Activated naive CD4-positive, alpha-beta T cell treated with anti-CD3 and anti-CD28 coated beads, Interleukin-2, amount 50 U/mL, for 16 hours (primary cell): ENCODE measurements around the gene GNG12.

Experiments used
- DNase-seq: peaks from one replicate; pipeline ENCODE4 v3.0.0-alpha.2; 2020

GNG12 gene

DNA sequence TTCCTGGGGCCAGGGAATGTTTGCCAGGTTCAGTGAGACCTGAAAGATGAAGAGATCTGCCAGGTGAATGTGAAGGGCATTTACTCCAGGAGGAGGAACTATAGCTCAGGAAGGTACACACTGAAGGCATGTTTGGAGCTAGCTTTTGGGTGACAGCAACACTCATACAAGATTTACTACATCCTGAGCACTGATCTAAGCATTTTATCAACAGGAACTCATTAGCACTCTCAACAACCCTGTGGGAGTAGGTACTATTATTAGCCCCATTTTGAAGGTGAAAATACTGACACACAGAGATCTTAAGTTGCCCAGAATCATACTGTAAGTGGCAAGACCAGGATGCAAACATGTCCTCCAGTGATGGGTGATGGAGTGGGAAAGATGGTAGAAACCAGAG is 141.6 kb downstream of the GNG12 start:
- no peak for DNase-seq

DNA sequence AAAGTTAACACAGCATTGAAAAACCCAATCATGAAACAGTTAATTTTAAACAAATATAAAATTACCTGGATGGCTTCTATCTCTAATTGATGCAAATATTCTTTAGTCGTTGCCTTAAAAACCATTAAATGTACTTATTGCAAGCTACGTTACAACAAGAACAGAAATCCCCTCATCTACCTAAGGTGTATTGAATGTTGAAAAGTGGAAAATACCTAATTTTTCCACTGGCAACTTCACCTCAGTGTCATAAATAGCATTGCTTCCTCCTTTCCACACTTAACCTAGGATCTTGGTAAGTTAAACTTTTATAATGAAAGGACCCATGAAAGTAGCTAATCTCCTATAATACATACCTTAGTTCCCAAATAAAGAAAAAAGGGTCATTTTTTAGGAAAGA is 142.9 kb downstream of the GNG12 start:
- no peak for DNase-seq

DNA sequence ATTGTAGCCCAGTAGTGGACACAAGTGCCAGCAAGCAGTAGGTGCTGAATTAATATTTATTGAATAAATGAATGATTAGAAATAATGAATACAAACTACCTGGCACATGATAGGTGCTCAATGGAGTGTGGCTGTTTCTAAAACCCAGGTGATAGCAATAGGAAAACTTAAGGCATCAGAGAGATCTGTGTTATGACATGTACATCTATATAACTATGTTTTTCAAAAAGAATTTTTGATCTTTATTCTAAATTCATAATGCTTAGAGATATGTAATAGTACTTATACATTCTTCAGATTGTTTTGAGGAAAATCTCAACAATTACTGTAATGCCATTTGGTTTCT is 143.3 kb downstream of the GNG12 start:
- DNase-seq, result no peak

DNA sequence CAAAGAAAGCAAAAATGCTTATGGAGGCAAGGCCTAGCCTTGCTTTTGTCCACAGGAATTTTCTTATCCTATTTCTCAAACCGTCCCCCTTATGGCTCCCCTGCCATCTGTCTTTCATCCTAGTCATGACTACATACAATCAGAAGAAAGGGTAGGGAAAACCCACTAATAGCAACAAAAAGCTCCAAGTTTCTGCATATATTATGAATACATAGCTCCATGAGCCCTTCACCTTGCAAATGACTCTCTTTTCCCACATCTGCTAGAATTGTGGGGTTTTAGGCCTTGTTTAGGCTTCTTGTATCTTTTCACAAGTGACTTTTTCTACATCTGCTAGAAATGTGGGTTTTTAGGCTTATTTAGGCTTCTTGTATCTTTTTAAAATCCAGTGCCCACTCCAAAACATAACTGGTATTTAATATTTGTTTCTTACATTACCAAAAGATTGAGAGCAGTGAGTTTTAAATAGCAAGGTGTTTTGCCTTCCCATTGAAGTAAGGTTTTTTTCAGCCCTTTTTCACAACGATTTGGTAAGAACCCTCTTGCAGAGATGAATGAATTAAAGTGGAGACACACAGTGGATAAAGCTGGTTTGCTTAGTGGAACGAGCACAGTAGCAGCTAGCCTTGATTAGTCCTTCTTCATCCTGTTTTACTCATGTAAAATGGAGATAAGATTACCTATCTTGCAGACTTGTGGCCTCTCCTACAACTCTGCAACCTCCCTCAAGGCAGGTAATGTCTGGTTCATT is 143.8 kb downstream of the GNG12 start:
- DNase-seq, result no peak

DNA sequence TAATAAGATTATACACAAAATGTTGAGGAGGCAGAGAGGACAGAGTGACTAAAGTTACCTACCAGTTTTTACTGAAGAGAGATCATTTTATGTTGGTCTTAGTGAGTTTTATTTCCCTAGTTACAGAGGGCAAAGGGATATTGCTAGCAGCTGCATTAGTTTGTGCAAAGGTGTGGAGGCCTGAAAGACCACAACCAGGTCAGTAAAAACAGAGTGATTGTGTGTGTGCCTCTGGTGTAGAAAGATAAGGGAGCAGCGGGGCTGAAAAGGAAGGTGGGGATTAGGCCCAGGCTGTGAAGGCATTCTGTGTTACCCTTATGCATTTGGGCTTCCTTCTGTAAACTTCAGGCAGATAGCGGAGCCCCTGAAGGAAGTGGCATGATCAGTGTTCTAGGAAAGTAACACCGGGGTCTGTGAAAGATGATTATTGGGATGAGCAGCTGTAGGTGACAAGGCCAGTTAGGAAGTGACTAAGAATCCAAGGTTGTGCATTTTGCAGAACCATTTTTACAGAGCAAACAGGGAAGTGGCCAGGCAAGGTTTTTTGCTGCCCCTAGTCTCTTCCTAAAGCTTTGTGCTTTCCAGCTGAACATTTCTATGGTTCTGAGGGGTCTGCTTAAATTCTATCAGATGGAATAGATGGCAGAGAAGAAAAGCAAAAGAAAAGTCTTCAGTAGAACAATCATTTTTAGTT is 144.6 kb downstream of the GNG12 start:
- no peak for DNase-seq

DNA sequence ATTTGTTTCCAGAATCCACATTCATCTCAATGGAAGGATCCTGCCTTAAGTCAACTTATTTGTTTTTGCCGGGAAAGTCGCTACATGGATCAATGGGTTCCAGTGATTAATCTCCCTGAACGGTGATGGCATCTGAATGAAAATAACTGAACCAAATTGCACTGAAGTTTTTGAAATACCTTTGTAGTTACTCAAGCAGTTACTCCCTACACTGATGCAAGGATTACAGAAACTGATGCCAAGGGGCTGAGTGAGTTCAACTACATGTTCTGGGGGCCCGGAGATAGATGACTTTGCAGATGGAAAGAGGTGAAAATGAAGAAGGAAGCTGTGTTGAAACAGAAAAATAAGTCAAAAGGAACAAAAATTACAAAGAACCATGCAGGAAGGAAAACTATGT is 145.6 kb downstream of the GNG12 start:
- no peak for DNase-seq

DNA sequence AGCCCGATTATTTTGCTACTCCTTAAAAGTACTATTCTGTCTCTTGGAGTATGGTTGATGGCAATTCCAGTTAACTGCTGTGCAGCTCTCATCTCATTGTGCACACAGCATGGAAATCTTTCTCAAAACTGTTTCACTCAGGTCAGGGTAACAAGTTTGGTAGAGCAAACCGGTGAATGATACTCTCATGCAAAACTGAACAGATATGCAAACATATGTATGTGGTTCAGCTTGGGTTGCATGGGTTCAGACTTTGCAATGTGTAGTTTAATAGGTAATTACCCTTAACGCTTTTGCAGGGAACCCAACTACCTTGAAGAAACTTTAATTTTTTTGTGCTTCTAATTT is 146.1 kb downstream of the GNG12 start:
- DNase-seq, result no peak

DNA sequence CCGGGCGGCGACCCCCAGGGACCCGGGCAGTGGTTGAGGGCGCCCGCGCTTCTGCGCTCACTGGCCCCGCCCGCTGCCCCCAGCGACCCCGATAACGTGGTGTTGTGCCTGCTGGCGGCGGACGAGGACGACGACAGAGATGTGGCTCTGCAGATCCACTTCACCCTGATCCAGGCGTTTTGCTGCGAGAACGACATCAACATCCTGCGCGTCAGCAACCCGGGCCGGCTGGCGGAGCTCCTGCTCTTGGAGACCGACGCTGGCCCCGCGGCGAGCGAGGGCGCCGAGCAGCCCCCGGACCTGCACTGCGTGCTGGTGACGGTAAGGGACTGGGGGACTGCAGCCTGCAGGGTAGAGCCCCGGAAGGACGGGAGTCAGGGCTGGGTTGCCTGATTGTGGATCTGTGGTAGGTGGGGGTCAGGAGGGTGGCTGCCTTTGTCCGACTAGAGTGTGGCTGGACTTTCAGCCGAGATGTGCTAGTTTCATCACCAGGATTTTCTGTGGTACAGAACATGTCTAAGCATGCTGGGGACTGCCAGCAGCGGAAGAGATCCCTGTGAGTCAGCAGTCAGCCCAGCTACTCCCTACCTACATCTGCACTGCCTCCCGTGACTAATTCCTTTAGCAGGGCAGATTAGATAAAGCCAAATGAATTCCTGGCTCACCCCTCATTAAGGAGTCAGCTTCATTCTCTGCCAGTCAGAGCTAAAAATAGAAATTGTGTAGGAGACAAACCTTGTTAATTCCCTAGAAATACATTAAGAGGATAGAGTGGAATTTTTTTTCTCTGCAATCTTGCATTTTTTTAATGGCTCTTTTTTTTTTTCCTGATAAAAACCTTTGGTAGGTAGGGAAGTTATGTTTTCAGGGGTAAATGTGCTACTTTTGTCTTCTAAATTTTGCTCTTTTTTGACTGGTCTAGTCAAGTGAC is 146.7 kb downstream of the GNG12 start:
- DNase-seq, result peak; percentile 55

DNA sequence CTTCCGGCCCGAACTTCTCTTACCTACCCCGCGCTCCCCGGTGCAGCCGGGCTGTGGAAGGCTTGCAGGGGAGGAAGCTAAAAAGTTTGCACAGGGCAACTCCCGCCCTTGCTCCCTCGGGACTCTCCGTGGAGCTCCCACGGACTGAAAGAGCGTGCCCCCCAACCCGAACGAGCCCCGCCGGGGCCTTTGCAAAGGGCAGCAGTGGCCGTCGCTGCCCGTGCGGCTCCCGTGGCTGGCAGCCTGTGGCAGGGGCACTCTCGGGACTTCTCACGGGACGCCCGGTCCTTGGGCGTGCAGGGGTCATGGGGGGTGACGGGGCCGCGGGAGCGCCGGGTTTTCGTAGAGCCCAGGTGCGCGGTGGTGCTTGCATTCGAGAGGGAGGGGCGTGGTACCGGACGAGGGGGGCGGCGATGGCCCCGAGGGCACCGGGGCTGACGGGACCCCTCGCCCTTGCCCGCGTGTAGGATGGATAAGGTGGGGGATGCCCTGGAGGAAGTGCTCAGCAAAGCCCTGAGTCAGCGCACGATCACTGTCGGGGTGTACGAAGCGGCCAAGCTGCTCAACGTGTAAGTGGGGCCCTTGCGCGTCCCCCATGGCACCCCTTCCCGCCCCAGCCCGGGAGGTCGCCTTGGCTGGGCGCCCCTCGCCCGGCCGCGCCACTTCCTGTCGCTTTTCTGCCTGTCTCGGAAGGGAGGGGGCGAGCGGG is 147.6 kb downstream of the GNG12 start:
- peak; percentile 65 for DNase-seq

DNA sequence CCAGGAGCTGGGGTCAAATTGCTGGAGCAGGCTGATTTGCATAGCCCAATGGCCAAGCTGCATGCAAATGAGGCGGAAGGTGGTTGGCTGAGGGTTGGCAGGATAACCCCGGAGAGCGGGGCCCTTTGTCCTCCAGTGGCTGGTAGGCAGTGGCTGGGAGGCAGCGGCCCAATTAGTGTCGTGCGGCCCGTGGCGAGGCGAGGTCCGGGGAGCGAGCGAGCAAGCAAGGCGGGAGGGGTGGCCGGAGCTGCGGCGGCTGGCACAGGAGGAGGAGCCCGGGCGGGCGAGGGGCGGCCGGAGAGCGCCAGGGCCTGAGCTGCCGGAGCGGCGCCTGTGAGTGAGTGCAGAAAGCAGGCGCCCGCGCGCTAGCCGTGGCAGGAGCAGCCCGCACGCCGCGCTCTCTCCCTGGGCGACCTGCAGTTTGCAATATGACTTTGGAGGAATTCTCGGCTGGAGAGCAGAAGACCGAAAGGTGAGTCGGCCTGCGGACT is 148.2 kb downstream of the GNG12 start, which contains the start of gene GADD45A:
Gene GADD45A, plus strand, starts transcription at position 135 of the 491 bp plus-strand sequence. Its CDS starts 294 bp downstream, at position 429.
- DNase-seq, result peak; percentile 91

DNA sequence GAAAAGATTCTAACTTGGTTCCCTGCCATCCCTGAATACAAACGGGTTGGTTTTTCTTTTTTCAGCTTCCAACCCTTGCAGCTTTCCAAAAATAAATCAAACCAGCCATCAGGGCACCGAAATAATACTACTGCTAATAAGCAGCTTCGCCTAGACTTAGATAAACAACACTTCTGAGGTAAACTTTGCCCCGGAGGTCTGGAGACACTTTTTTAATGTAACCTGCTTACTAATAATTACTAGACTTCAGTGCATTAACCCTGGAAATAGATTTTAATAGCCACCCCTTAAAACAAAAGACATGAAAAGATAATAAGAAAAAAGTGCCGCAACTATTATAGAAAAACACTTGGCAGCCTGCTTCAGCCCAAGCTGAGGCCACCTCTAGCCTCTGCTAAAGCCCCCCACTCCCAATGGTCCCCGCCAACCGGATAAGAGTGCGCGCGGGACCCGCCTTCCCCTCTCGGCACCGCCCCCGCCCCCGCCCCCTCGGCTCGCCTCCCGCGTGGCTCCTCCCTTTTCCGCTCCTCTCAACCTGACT is 148.7 kb downstream of the GNG12 start:
- DNase-seq, result no peak

DNA sequence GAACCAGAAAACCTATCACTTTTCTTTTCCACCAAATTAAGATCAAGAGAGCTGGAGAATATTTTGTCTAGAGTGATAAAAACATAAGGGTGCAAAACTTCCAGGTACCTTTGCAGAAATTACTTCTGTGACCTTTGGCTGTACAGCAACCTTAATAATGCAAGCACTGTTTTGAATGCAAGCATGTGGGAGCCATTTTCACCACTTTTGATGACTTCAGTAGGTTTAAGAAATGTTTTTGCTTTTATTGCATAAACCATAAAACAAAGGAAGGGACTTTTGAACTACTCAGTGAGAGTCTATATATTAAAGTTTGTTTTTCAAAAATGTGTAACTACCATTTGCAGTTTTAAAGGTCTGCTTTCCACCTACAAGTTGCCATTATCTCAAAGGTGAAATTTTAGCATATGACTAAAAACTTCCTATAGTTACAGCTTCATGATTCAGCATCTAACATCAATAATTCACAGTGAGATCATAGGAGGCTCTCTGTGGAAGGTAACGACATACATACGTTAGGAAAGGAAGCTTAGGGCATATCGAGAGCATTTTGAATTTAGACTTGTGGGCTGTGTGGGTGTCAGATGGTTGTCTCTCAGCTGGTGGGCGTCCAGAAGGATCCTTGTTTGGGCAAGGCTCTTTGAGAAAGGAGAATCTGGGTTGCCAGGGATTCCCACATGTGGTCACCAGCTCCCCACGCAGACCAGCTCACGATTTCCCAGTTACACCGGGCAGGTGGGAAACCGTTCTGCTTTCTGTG is 149.3 kb downstream of the GNG12 start:
- peak; percentile 53 for DNase-seq

DNA sequence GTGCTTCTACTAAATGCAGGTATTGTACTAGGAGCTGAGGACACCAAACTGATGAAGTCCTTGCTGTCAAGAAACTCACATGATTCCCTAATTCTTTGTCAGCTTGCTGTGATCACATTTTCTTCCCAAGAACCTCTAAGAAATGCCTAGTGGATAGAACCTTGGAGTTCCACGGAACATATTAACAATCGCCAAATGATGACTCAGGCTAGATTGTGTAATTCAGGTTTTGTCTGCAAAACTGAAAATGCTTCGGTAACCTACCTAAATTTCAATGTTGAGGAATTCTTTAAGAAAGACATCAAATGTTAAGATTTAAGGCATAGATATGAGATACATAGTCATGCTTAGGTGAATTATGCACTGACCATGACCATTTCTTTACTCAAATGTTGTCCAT is 150.0 kb downstream of the GNG12 start:
- DNase-seq, result no peak

DNA sequence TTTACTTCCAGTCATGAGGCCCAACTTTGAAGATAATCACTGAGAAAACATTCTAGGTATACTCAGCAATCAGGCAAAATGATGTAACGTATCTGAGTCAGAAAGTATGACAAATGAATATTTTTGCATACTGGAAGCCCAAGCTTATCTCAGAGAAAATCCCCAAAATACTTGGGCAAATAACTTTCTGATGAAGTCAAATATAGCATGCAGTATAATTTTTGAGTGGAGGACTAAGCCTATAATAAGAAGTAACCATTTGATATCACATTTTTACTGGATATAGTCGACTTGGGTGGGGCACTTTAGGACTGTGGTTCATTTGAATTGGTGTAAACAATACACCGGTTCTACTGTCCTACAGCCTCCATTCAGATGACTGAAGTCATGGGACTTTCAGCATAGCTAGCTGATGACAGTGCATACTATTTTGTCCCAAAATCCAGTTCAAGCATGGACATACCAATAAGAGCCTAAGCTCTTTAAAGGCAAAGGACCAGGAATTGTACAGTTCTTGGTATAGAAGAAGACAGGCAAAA is 150.5 kb downstream of the GNG12 start:
- DNase-seq, result no peak

DNA sequence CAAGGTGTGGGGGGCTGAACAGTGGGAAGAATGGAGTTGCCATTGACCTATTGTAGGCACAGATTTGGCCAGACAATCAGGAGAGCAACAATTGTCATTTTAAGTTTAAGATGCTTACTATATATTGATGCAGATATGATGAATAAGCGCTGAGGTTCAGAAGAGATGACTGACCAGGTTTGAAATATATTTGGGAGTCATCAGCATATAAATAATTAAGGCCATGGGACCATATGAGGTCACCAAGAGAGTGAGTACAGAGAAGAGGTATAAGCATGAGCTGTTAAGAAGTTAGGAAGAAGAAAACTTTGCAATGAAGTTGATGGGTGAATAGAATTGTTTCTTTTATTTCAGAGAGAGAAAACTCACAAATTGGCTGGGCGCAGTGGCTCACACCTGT is 152.8 kb downstream of the GNG12 start:
- DNase-seq, result no peak

DNA sequence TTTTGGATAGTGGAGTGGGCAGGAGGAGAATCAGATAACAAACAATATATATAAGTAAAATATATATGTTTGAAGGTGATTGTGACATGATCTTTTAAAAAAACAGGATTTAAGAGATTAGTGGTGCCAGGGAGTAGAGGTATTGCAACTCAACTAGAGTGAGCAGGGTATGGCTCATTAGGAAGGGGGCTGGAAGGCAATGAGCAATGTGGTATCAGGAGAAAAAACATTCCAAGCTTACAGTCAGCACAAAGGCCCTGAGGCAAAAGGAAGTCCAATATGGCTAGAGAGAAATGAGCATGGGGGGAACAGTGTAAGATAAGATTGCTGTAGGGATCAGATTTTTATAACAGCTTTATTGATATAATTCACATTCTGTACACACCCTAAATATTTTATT is 153.6 kb downstream of the GNG12 start:
- DNase-seq, result no peak

DNA sequence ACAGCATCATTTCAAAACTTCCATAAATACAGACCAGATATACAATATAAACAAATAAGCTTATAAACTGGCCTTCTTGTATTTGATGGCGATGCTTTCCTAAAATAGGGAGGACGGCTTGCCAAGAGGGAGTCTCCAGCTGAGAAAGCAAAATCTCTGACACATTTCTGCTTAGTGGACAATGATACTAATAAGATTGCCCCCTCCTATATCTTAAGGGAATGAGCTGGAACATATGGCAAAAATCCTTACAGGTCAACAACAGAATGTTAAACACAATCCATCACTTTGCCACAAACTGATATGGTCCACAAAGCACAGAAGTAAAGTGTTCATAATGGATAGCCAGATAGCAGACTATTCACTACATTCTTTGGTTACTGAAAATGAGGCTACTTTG is 155.3 kb downstream of the GNG12 start:
- no peak for DNase-seq

DNA sequence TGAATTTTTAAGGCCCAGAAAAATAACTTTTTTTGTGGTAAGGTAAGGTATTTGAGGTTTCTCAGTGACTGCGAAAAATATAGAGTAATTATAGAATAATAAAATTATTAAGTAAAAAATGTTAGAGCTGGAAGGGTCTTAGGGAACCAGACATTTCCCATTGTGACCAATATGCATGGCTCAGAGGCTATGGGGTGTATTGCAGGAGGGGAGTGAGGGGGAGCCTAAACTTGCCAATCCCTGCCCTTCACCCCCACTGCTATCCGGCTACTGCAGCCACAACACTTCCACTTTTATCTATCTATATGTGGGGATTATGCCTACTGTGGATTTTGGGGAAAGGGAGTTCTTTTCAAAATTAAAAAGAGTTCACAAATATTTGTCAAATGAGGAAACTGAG is 155.9 kb downstream of the GNG12 start:
- DNase-seq, result no peak

DNA sequence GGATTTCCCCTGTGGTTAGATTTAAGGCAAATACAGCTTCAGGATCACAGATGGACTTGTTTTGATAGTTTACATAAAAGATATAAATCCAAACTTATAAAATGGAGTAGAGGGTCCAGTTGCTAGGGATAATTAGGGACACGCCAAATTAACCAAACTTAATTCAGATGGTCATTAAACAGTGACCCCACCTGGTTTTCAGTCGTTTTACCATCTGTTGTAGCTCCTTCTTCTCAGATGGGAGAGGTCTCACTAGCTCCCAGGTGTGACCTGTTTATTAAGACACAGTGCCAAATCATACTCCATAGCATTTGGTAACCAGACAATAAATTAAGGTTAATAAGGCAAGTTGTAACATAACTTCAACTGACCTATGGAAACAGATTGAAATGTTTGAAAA is 156.3 kb downstream of the GNG12 start:
- DNase-seq, result no peak

DNA sequence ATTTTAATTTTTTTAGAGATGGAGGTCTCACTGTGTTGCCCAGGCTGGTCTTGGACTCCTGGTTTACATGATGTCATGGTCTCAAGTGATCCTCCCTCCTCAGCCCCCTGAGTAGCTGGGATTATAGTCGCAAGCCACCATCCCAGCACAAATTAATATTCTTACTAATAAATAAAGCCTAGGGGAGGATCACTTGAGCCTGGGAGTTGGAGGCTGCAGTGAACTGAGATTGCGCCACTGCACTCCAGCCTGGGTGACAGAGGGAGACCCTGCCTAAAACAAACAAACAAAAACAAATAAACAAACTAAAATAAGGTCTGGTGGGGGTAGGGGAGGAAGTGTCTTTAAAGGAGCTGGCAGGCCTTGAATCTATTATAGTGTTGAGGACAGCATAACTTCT is 157.0 kb downstream of the GNG12 start:
- DNase-seq, result no peak

DNA sequence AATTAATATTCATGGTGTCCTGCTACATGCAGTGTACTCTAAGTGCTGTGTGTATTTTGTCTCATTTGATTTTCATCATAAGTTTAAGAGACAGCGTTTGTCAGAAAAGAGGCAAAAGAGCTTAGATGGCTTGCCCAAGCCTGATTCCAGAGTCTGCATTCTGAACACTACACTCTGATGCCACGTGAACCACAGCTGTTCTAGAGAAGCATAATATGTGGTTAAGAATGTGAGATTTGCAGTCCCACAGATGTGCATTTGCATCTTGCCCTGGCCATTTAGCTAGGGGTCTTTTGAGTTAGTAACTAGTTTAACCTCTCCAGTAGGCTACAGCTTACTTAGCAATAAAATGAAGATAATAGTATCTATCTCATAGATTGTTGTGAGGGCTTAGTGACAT is 157.5 kb downstream of the GNG12 start:
- no peak for DNase-seq
